Measurements from ENCODE around the gene TTC12.

TTC12 gene

DNA sequence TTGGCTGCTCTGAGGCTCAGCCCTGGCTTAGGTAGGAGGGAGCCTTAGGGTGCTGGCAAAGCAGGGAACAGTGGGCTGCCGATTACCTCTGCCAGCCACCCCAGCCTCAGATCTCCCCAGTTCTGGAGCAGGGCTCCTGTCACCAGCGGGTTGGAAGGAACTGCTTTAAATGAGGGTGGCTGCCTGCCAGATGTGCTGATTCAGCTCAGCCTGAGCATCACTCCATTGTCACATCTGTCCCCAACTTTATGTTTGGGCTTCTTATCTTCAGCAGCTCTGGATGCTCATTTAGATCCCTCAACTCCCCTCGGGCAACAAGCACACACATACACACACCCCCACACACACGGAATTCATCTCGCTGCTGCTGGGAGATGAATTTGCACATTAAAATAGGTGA, 56.3 kb downstream of the TTC12 start:
- Histone ChIP-seq H3K4me1 (ENCODE audit: control insufficient read depth in 1 of 2, insufficient read depth in 2 of 2, low read length in 2 of 2) (peaks cover 0 to 12% of the 10 kb centered on the region in 2 donors), H3K4me3 (ENCODE audit: low read depth in 1 of 2, low read length in 2 of 2) (no peak overlapping the region), H3K36me3 (ENCODE audit: control insufficient read depth in 1 of 2, insufficient read depth in 2 of 2, low read length in 2 of 2) (peaks cover 4 to 11% of the 10 kb centered on the region in 2 donors), H3K27me3 (ENCODE audit: control insufficient read depth in 1 of 2, insufficient read depth in 2 of 2, low read length in 2 of 2) (no peaks in the 10 kb centered on the region), H3K9ac (ENCODE audit: low read depth in 1 of 2, low read length in 2 of 2) (no peak overlapping the region), H3K9me3 (ENCODE audit: control insufficient read depth in 1 of 2, low read length in 2 of 2) (no peaks in the 10 kb centered on the region), H3K27ac (ENCODE audit: low read depth, low read length) (no peak overlapping the region)

GRCh38 chr11:113372309-113372708, 57.9 kb downstream of the TTC12 start:
- no peak overlapping the region for H3K27ac ChIP-seq (ENCODE audit: low read depth, low read length)
- peaks cover 0 to 12% of the 10 kb centered on the region in 2 donors for H3K4me1 ChIP-seq (ENCODE audit: control insufficient read depth in 1 of 2, insufficient read depth in 2 of 2, low read length in 2 of 2)
- H3K9me3 ChIP-seq (ENCODE audit: control insufficient read depth in 1 of 2, low read length in 2 of 2) = no peaks in the 10 kb centered on the region
- H3K27me3 ChIP-seq (ENCODE audit: control insufficient read depth in 1 of 2, insufficient read depth in 2 of 2, low read length in 2 of 2) = no peaks in the 10 kb centered on the region
- no peak overlapping the region for H3K4me3 ChIP-seq (ENCODE audit: low read depth in 1 of 2, low read length in 2 of 2)
- H3K9ac ChIP-seq (ENCODE audit: low read depth in 1 of 2, low read length in 2 of 2) = no peak overlapping the region
- peaks cover 0 to 7% of the 10 kb centered on the region in 2 donors for H3K36me3 ChIP-seq (ENCODE audit: control insufficient read depth in 1 of 2, insufficient read depth in 2 of 2, low read length in 2 of 2)

GRCh38 chr11:113373306-113373705, 58.9 kb downstream of the TTC12 start:
- Histone ChIP-seq H3K27ac (ENCODE audit: low read depth, low read length) (no peak overlapping the region), H3K4me1 (ENCODE audit: control insufficient read depth in 1 of 2, insufficient read depth in 2 of 2, low read length in 2 of 2) (peaks cover 0 to 12% of the 10 kb centered on the region in 2 donors), H3K9me3 (ENCODE audit: control insufficient read depth in 1 of 2, low read length in 2 of 2) (no peaks in the 10 kb centered on the region), H3K9ac (ENCODE audit: low read depth in 1 of 2, low read length in 2 of 2) (no peak overlapping the region), H3K36me3 (ENCODE audit: control insufficient read depth in 1 of 2, insufficient read depth in 2 of 2, low read length in 2 of 2) (peaks cover 0 to 2% of the 10 kb centered on the region in 2 donors), H3K4me3 (ENCODE audit: low read depth in 1 of 2, low read length in 2 of 2) (no peak overlapping the region), H3K27me3 (ENCODE audit: control insufficient read depth in 1 of 2, insufficient read depth in 2 of 2, low read length in 2 of 2) (no peaks in the 10 kb centered on the region)

DNA sequence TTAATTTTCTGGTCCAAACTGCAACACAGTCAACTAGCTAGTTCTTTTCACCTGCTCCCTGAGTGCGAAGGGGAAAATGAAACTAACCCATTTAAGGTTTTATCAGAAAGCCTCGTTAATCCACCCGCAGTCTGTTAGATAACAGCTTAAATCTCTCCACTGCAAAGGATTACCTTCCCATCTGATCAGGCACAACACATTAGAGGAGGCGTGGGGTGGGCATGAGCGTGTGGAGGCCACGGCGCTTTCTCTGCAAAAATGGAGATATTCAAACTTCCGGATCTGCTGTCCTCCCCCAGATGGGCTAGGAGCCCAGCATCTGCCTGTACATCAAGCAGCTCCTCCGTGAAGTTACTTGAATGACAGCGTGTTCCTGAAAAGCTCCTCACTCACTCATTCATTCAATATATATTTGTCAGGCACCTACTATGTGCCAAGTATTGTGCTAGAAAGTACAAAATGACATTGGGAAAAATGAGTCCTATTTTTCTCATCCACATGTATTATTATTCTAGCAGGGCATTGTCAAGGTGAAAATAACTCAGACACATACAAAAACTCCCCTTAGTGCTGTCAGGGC, 59.7 kb downstream of the TTC12 start:
- H3K4me1 ChIP-seq (ENCODE audit: control insufficient read depth in 1 of 2, insufficient read depth in 2 of 2, low read length in 2 of 2) = peaks cover 0 to 12% of the 10 kb centered on the region in 2 donors
- no peaks in the 10 kb centered on the region for H3K9me3 ChIP-seq (ENCODE audit: control insufficient read depth in 1 of 2, low read length in 2 of 2)
- H3K9ac ChIP-seq (ENCODE audit: low read depth in 1 of 2, low read length in 2 of 2) = no peak overlapping the region
- H3K27me3 ChIP-seq (ENCODE audit: control insufficient read depth in 1 of 2, insufficient read depth in 2 of 2, low read length in 2 of 2) = no peaks in the 10 kb centered on the region
- H3K4me3 ChIP-seq (ENCODE audit: low read depth in 1 of 2, low read length in 2 of 2) = peak overlapping the region; percentile 46 to 47
- no peak overlapping the region for H3K27ac ChIP-seq (ENCODE audit: low read depth, low read length)
- H3K36me3 ChIP-seq (ENCODE audit: control insufficient read depth in 1 of 2, insufficient read depth in 2 of 2, low read length in 2 of 2) = no peaks in the 10 kb centered on the region

- no peak overlapping the region for H3K9ac ChIP-seq (ENCODE audit: low read depth in 1 of 2, low read length in 2 of 2)
- H3K27ac ChIP-seq (ENCODE audit: low read depth, low read length) = no peak overlapping the region
- H3K36me3 ChIP-seq (ENCODE audit: control insufficient read depth in 1 of 2, insufficient read depth in 2 of 2, low read length in 2 of 2) = no peaks in the 10 kb centered on the region
- no peak overlapping the region for H3K4me3 ChIP-seq (ENCODE audit: low read depth in 1 of 2, low read length in 2 of 2)
- H3K9me3 ChIP-seq (ENCODE audit: control insufficient read depth in 1 of 2, low read length in 2 of 2) = no peaks in the 10 kb centered on the region
- peaks cover 0 to 12% of the 10 kb centered on the region in 2 donors for H3K4me1 ChIP-seq (ENCODE audit: control insufficient read depth in 1 of 2, insufficient read depth in 2 of 2, low read length in 2 of 2)
- H3K27me3 ChIP-seq (ENCODE audit: control insufficient read depth in 1 of 2, insufficient read depth in 2 of 2, low read length in 2 of 2) = no peaks in the 10 kb centered on the region
These were observed 61.0 kb downstream of the TTC12 start for GRCh38 chr11:113375402-113375801.

DNA sequence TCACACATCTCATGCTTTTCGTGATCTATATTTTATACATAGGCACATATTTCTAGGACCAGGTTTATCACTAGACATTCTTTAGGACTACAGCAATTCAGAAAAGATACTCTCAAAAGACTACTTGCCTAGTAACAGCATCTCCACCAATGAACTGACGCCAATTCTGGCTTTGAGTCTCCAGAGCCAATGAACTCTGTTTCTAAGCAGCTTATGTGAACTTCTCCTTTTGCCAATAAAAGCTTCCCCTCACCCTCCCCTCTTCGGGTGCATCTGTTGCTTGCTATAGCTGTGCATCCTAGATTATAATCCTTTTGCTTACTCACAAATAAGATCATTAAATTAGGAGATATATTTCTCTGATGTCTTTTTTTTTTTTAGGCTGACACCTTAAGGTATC, 61.8 kb downstream of the TTC12 start:
- Histone ChIP-seq H3K4me1 (ENCODE audit: control insufficient read depth in 1 of 2, insufficient read depth in 2 of 2, low read length in 2 of 2) (peaks cover 0 to 12% of the 10 kb centered on the region in 2 donors), H3K9ac (ENCODE audit: low read depth in 1 of 2, low read length in 2 of 2) (no peak overlapping the region), H3K27ac (ENCODE audit: low read depth, low read length) (no peak overlapping the region), H3K9me3 (ENCODE audit: control insufficient read depth in 1 of 2, low read length in 2 of 2) (no peaks in the 10 kb centered on the region), H3K36me3 (ENCODE audit: control insufficient read depth in 1 of 2, insufficient read depth in 2 of 2, low read length in 2 of 2) (no peaks in the 10 kb centered on the region), H3K4me3 (ENCODE audit: low read depth in 1 of 2, low read length in 2 of 2) (no peak overlapping the region), H3K27me3 (ENCODE audit: control insufficient read depth in 1 of 2, insufficient read depth in 2 of 2, low read length in 2 of 2) (no peaks in the 10 kb centered on the region)

DNA sequence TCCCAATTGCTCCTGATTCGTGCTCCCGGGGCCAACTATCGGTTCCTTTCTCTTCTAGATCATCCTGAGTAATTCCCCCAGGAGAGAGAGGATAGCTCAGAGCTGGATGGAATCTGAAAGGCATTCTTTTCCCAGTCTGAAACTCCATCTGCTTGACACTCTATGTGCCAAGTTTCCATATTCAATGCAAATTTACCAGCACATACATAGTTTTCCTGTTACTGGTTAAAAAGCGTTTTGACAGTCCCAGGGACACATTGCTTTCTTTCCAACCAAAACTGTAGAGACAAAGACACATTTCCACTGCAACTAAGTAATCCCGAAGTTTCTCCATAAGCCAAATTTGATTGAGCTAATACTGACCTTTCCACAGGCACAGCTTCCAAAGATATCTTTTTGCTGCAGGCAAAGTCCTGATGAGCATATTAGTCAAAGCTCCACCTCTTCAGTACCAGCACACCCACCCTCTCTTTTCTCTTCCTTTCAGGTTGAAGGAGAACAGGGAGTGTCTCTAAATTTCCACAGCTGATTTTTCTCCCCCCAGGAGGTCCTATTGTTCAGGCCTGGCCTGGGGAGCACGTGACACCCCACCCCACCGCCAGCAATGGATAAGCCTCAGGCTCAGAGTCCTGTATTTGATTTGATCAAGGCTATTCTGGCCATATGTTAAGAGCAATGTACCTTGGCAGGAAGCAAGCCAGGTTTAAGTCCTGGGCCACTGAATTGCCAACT, 63.5 kb downstream of the TTC12 start:
- H3K27ac ChIP-seq (ENCODE audit: low read depth, low read length) = no peak overlapping the region
- peaks cover 0 to 12% of the 10 kb centered on the region in 2 donors for H3K4me1 ChIP-seq (ENCODE audit: control insufficient read depth in 1 of 2, insufficient read depth in 2 of 2, low read length in 2 of 2)
- H3K4me3 ChIP-seq (ENCODE audit: low read depth in 1 of 2, low read length in 2 of 2) = no peak overlapping the region
- H3K9me3 ChIP-seq (ENCODE audit: control insufficient read depth in 1 of 2, low read length in 2 of 2) = no peaks in the 10 kb centered on the region
- H3K27me3 ChIP-seq (ENCODE audit: control insufficient read depth in 1 of 2, insufficient read depth in 2 of 2, low read length in 2 of 2) = no peaks in the 10 kb centered on the region
- no peaks in the 10 kb centered on the region for H3K36me3 ChIP-seq (ENCODE audit: control insufficient read depth in 1 of 2, insufficient read depth in 2 of 2, low read length in 2 of 2)
- H3K9ac ChIP-seq (ENCODE audit: low read depth in 1 of 2, low read length in 2 of 2) = no peak overlapping the region

DNA sequence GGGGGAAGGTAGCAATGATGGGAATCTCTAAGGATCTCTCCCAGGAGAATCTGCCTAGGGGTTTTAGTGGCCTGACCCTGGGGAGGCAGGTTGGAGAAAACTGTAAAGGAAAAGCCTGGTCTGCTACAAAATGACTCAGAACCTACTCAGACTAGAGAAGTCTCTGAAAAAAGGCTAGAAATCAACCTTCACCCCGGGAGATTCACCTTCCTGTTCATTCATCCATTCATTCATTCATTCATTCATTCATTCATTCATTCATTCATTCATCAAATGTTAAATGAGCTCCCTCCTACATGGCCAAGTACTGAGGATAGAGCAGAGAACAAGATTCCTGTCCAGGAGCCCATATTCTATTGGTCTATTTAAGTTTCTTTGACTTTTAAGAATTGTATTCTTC, 64.3 kb downstream of the TTC12 start:
- Histone ChIP-seq H3K4me1 (ENCODE audit: control insufficient read depth in 1 of 2, insufficient read depth in 2 of 2, low read length in 2 of 2) (peaks cover 0 to 8% of the 10 kb centered on the region in 2 donors), H3K4me3 (ENCODE audit: low read depth in 1 of 2, low read length in 2 of 2) (no peak overlapping the region), H3K9ac (ENCODE audit: low read depth in 1 of 2, low read length in 2 of 2) (no peak overlapping the region), H3K27ac (ENCODE audit: low read depth, low read length) (no peak overlapping the region), H3K36me3 (ENCODE audit: control insufficient read depth in 1 of 2, insufficient read depth in 2 of 2, low read length in 2 of 2) (no peaks in the 10 kb centered on the region), H3K27me3 (ENCODE audit: control insufficient read depth in 1 of 2, insufficient read depth in 2 of 2, low read length in 2 of 2) (no peaks in the 10 kb centered on the region), H3K9me3 (ENCODE audit: control insufficient read depth in 1 of 2, low read length in 2 of 2) (no peaks in the 10 kb centered on the region)

DNA sequence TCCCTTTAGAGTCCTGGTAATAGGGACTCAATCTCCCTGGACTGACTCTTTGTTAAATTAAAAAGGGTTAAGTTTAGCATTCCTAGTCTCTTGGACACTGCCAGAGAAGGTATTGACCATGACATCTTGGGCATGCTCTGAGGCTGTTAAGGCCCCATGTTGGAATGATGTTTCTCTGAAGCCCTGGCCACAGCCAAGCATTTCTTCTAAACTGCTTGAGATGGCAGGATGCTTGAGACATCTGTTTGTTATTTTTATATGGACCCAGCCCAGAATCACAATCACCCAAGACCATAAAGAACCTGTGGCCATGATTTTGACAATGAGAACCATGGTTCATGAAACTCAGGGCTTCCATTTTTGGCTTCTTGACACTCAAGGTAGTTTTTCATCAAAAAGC, 67.7 kb downstream of the TTC12 start:
- no peak overlapping the region for H3K9ac ChIP-seq (ENCODE audit: low read depth in 1 of 2, low read length in 2 of 2)
- H3K36me3 ChIP-seq (ENCODE audit: control insufficient read depth in 1 of 2, insufficient read depth in 2 of 2, low read length in 2 of 2) = no peaks in the 10 kb centered on the region
- H3K27me3 ChIP-seq (ENCODE audit: control insufficient read depth in 1 of 2, insufficient read depth in 2 of 2, low read length in 2 of 2) = peaks cover 4% of the 10 kb centered on the region in 2 donors
- no peak overlapping the region for H3K4me3 ChIP-seq (ENCODE audit: low read depth in 1 of 2, low read length in 2 of 2)
- no peaks in the 10 kb centered on the region for H3K4me1 ChIP-seq (ENCODE audit: control insufficient read depth in 1 of 2, insufficient read depth in 2 of 2, low read length in 2 of 2)
- no peak overlapping the region for H3K27ac ChIP-seq (ENCODE audit: low read depth, low read length)
- H3K9me3 ChIP-seq (ENCODE audit: control insufficient read depth in 1 of 2, low read length in 2 of 2) = no peaks in the 10 kb centered on the region

- Histone ChIP-seq H3K27ac (ENCODE audit: low read depth, low read length) (no peak overlapping the region), H3K4me3 (ENCODE audit: low read depth in 1 of 2, low read length in 2 of 2) (no peak overlapping the region), H3K36me3 (ENCODE audit: control insufficient read depth in 1 of 2, insufficient read depth in 2 of 2, low read length in 2 of 2) (no peaks in the 10 kb centered on the region), H3K4me1 (ENCODE audit: control insufficient read depth in 1 of 2, insufficient read depth in 2 of 2, low read length in 2 of 2) (peaks cover 0 to 5% of the 10 kb centered on the region in 2 donors), H3K9me3 (ENCODE audit: control insufficient read depth in 1 of 2, low read length in 2 of 2) (no peaks in the 10 kb centered on the region), H3K27me3 (ENCODE audit: control insufficient read depth in 1 of 2, insufficient read depth in 2 of 2, low read length in 2 of 2) (peaks cover 16 to 20% of the 10 kb centered on the region in 2 donors), H3K9ac (ENCODE audit: low read depth in 1 of 2, low read length in 2 of 2) (no peak overlapping the region)
These were observed 70.2 kb downstream of the TTC12 start for GRCh38 chr11:113384551-113384950.

Data from duodenal mucosa (tissue), 2 donors.